Measurements from ENCODE around the gene KIF11.

KIF11 gene

GRCh38 chr10:92591550-92592022, 1.3 kb upstream of the KIF11 start:
- Histone ChIP-seq H3K27me3 (ENCODE audit: control insufficient read depth, insufficient read depth, low read length) (no peaks in the 10 kb centered on the region), H3K9ac (ENCODE audit: low read length) (peak overlapping the region; percentile 68), H3K4me1 (ENCODE audit: control insufficient read depth, insufficient read depth, low read length) (peaks cover 14% of the 10 kb centered on the region), H3K4me3 (ENCODE audit: low read depth, low read length) (peak overlapping the region; percentile 91), H3K36me3 (ENCODE audit: control insufficient read depth, insufficient read depth, low read length) (no peaks in the 10 kb centered on the region), H3K27ac (ENCODE audit: low read depth, low read length) (peak overlapping the region; percentile 89), H3K9me3 (ENCODE audit: control insufficient read depth, insufficient read depth, low read depth, low read length) (no peaks in the 10 kb centered on the region)

- peak overlapping the region; percentile 86 for H3K27ac ChIP-seq (ENCODE audit: low read depth, low read length)
- H3K36me3 ChIP-seq (ENCODE audit: control insufficient read depth, insufficient read depth, low read length), result no peaks in the 10 kb centered on the region
- peak overlapping the region; percentile 91 for H3K4me3 ChIP-seq (ENCODE audit: low read depth, low read length)
- peaks cover 14% of the 10 kb centered on the region for H3K4me1 ChIP-seq (ENCODE audit: control insufficient read depth, insufficient read depth, low read length)
- H3K9ac ChIP-seq (ENCODE audit: low read length), result peak overlapping the region; percentile 91
- no peaks in the 10 kb centered on the region for H3K27me3 ChIP-seq (ENCODE audit: control insufficient read depth, insufficient read depth, low read length)
- no peaks in the 10 kb centered on the region for H3K9me3 ChIP-seq (ENCODE audit: control insufficient read depth, insufficient read depth, low read depth, low read length)
Observed at GRCh38 chr10:92593619-92594588, 974 bp downstream of the KIF11 start.

- Histone ChIP-seq H3K4me1 (ENCODE audit: control insufficient read depth, insufficient read depth, low read length) (peaks cover 10% of the 10 kb centered on the region), H3K27ac (ENCODE audit: low read depth, low read length) (no peak overlapping the region), H3K27me3 (ENCODE audit: control insufficient read depth, insufficient read depth, low read length) (no peaks in the 10 kb centered on the region), H3K9ac (ENCODE audit: low read length) (no peak overlapping the region), H3K9me3 (ENCODE audit: control insufficient read depth, insufficient read depth, low read depth, low read length) (no peaks in the 10 kb centered on the region), H3K4me3 (ENCODE audit: low read depth, low read length) (peak overlapping the region; percentile 91), H3K36me3 (ENCODE audit: control insufficient read depth, insufficient read depth, low read length) (no peaks in the 10 kb centered on the region)
Observed at GRCh38 chr10:92595505-92595904, 2.6 kb downstream of the KIF11 start.

- Histone ChIP-seq H3K4me3 (ENCODE audit: low read depth, low read length) (no peak overlapping the region), H3K9me3 (ENCODE audit: control insufficient read depth, insufficient read depth, low read depth, low read length) (no peaks in the 10 kb centered on the region), H3K4me1 (ENCODE audit: control insufficient read depth, insufficient read depth, low read length) (peaks cover 6% of the 10 kb centered on the region; the same call in 1 of the 2 replicates), H3K9ac (ENCODE audit: low read length) (no peak overlapping the region), H3K27ac (ENCODE audit: low read depth, low read length) (no peak overlapping the region), H3K27me3 (ENCODE audit: control insufficient read depth, insufficient read depth, low read length) (no peaks in the 10 kb centered on the region), H3K36me3 (ENCODE audit: control insufficient read depth, insufficient read depth, low read length) (no peaks in the 10 kb centered on the region)
Observed at GRCh38 chr10:92598321-92598720, 5.4 kb downstream of the KIF11 start.

DNA sequence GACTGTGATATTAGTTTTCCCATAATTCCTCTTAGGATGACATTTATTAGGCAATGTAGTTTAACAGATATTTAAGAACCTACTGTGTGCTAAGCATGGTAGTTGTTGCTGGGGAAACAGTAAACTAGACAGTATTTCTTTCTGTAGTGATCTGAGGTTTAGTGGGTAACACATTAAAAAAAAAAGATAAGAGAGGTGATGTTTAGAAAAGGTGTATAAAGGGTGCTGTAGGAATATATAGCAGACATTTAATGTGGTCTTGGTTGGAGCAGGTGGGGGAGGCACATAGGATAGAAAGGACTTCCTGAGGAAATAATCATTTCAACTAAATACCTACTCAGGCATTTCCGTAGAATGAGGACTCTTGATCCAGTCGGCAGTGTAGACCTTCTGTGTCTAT, 11.9 kb downstream of the KIF11 start:
- Histone ChIP-seq H3K36me3 (ENCODE audit: control insufficient read depth, insufficient read depth, low read length) (peaks cover 36% of the 10 kb centered on the region), H3K9me3 (ENCODE audit: control insufficient read depth, insufficient read depth, low read depth, low read length) (no peaks in the 10 kb centered on the region), H3K4me1 (ENCODE audit: control insufficient read depth, insufficient read depth, low read length) (no peaks in the 10 kb centered on the region), H3K9ac (ENCODE audit: low read length) (no peak overlapping the region), H3K4me3 (ENCODE audit: low read depth, low read length) (no peak overlapping the region), H3K27me3 (ENCODE audit: control insufficient read depth, insufficient read depth, low read length) (no peaks in the 10 kb centered on the region), H3K27ac (ENCODE audit: low read depth, low read length) (no peak overlapping the region)

DNA sequence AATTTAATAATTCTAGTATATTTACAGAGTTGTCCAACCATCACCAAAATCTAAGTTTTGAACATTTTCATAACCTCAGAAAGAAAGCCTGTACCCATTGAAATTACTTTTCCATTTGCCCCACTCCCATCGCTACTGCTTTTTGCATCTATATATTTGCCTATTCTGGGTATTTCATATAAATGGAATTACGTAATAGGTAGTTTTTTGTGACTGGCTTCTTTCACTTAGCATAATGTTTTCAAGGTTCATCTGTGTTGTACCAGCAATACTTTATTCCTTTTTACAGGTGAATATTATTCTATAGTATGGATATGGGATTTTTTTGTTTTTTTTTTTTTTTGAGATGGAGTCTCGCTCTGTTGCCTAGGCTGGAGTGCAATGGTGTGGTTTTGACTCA, 22.6 kb downstream of the KIF11 start:
- H3K36me3 ChIP-seq (ENCODE audit: control insufficient read depth, insufficient read depth, low read length), result peaks cover 74% of the 10 kb centered on the region
- no peak overlapping the region for H3K27ac ChIP-seq (ENCODE audit: low read depth, low read length)
- no peak overlapping the region for H3K4me3 ChIP-seq (ENCODE audit: low read depth, low read length)
- no peaks in the 10 kb centered on the region for H3K4me1 ChIP-seq (ENCODE audit: control insufficient read depth, insufficient read depth, low read length)
- H3K9me3 ChIP-seq (ENCODE audit: control insufficient read depth, insufficient read depth, low read depth, low read length), result no peaks in the 10 kb centered on the region
- no peaks in the 10 kb centered on the region for H3K27me3 ChIP-seq (ENCODE audit: control insufficient read depth, insufficient read depth, low read length)
- no peak overlapping the region for H3K9ac ChIP-seq (ENCODE audit: low read length)

- H3K4me3 ChIP-seq (ENCODE audit: low read depth, low read length), result no peak overlapping the region
- H3K36me3 ChIP-seq (ENCODE audit: control insufficient read depth, insufficient read depth, low read length), result peaks cover 84% of the 10 kb centered on the region
- H3K27ac ChIP-seq (ENCODE audit: low read depth, low read length), result no peak overlapping the region
- no peaks in the 10 kb centered on the region for H3K27me3 ChIP-seq (ENCODE audit: control insufficient read depth, insufficient read depth, low read length)
- H3K9me3 ChIP-seq (ENCODE audit: control insufficient read depth, insufficient read depth, low read depth, low read length), result no peaks in the 10 kb centered on the region
- H3K9ac ChIP-seq (ENCODE audit: low read length), result no peak overlapping the region
- H3K4me1 ChIP-seq (ENCODE audit: control insufficient read depth, insufficient read depth, low read length), result no peaks in the 10 kb centered on the region
Observed at GRCh38 chr10:92619368-92619767, 26.4 kb downstream of the KIF11 start.

DNA sequence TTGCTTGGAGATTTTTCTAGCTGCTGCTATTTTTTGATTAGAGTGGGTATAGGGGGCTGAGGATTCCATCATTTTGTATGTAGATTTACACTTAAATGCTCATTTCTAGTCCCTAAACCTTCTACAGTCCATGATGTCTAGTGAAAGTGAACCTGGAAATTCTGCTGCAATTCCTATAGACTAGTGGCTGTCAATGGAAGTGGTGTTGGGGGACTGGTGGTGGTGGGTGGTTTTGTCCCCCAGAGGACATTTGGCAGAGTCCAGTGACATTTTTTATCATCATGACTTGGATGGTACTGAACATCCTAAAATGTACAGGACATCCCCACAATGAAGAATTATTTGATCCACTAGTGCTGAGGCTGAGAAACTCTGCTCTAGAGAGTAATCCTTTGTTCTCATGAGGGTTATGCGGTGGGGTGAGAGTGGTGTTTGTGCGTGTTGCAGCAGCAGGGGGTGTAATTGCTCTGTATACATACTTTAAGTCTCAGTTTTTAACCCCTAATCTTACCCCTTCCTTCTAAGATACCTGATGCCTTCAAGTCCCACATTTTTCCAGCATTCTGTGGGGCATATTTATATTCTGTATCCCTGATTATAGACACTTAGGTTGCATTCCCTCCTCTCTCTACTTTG, 35.0 kb downstream of the KIF11 start:
- H3K36me3 ChIP-seq (ENCODE audit: control insufficient read depth, insufficient read depth, low read length), result peaks cover 77% of the 10 kb centered on the region
- H3K27me3 ChIP-seq (ENCODE audit: control insufficient read depth, insufficient read depth, low read length), result no peaks in the 10 kb centered on the region
- no peaks in the 10 kb centered on the region for H3K4me1 ChIP-seq (ENCODE audit: control insufficient read depth, insufficient read depth, low read length)
- H3K9me3 ChIP-seq (ENCODE audit: control insufficient read depth, insufficient read depth, low read depth, low read length), result no peaks in the 10 kb centered on the region
- H3K9ac ChIP-seq (ENCODE audit: low read length), result no peak overlapping the region
- H3K27ac ChIP-seq (ENCODE audit: low read depth, low read length), result no peak overlapping the region
- H3K4me3 ChIP-seq (ENCODE audit: low read depth, low read length), result no peak overlapping the region

- peaks cover 74% of the 10 kb centered on the region for H3K36me3 ChIP-seq (ENCODE audit: control insufficient read depth, insufficient read depth, low read length)
Observed at GRCh38 chr10:92629945-92630344, 37.0 kb downstream of the KIF11 start.

DNA sequence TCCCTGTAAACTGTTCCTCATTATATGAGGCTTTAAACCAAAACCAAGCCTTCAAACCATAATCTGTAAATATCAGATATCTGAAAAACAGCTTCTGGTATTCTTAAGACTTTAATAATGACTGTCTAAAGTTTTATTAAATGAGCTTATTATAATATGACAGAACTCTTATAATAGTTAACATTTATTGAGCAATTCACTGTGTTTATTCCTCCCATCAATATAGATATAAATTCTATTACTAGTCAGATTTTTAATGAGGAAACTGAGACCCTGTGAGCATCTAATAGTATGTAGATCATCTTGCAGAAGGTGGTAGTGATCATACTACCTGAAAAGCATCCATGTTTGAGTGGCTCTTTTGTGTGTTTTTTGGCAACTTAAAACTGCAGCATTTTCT, 45.1 kb downstream of the KIF11 start:
- H3K27me3 ChIP-seq (ENCODE audit: control insufficient read depth, insufficient read depth, low read length), result no peaks in the 10 kb centered on the region
- no peak overlapping the region for H3K27ac ChIP-seq (ENCODE audit: low read depth, low read length)
- no peaks in the 10 kb centered on the region for H3K4me1 ChIP-seq (ENCODE audit: control insufficient read depth, insufficient read depth, low read length)
- H3K4me3 ChIP-seq (ENCODE audit: low read depth, low read length), result no peak overlapping the region
- no peaks in the 10 kb centered on the region for H3K9me3 ChIP-seq (ENCODE audit: control insufficient read depth, insufficient read depth, low read depth, low read length)
- peaks cover 86% of the 10 kb centered on the region for H3K36me3 ChIP-seq (ENCODE audit: control insufficient read depth, insufficient read depth, low read length)
- no peak overlapping the region for H3K9ac ChIP-seq (ENCODE audit: low read length)

More at GRCh38 chr10:92629945-92630344, 37.0 kb downstream of the KIF11 start:
- Histone ChIP-seq H3K9me3 (ENCODE audit: control insufficient read depth, insufficient read depth, low read depth, low read length) (no peaks in the 10 kb centered on the region), H3K9ac (ENCODE audit: low read length) (no peak overlapping the region), H3K4me3 (ENCODE audit: low read depth, low read length) (no peak overlapping the region), H3K27ac (ENCODE audit: low read depth, low read length) (no peak overlapping the region), H3K27me3 (ENCODE audit: control insufficient read depth, insufficient read depth, low read length) (no peaks in the 10 kb centered on the region), H3K4me1 (ENCODE audit: control insufficient read depth, insufficient read depth, low read length) (no peaks in the 10 kb centered on the region)

- H3K36me3 ChIP-seq (ENCODE audit: control insufficient read depth, insufficient read depth, low read length), result peaks cover 77% of the 10 kb centered on the region
- no peak overlapping the region for H3K27ac ChIP-seq (ENCODE audit: low read depth, low read length)
Observed at GRCh38 chr10:92640107-92640506, 47.2 kb downstream of the KIF11 start.

More at GRCh38 chr10:92640107-92640506, 47.2 kb downstream of the KIF11 start:
- no peak overlapping the region for H3K9ac ChIP-seq (ENCODE audit: low read length)
- H3K9me3 ChIP-seq (ENCODE audit: control insufficient read depth, insufficient read depth, low read depth, low read length), result no peaks in the 10 kb centered on the region
- no peaks in the 10 kb centered on the region for H3K4me1 ChIP-seq (ENCODE audit: control insufficient read depth, insufficient read depth, low read length)
- no peak overlapping the region for H3K4me3 ChIP-seq (ENCODE audit: low read depth, low read length)
- H3K27me3 ChIP-seq (ENCODE audit: control insufficient read depth, insufficient read depth, low read length), result no peaks in the 10 kb centered on the region

All from HUES6 (cell line).